IPS DF 6.9 (cell line): ENCODE data around the gene AMDHD1.

Source experiments
- DNase-seq: peaks from one replicate; pipeline ENCODE4 v3.0.0-alpha.2; 2013; ENCODE audit warnings: low read depth, low spot score
- H3K27ac ChIP-seq: one replicate; pipeline ENCODE4 v1.5.1; 2013; ENCODE audit warnings: low read length, control low read depth
- H3K27me3 ChIP-seq: 2 replicates; pipeline ENCODE4 v1.6.1; 2013; ENCODE audit warnings: mild to moderate bottlenecking, low read length; ENCODE audit not compliant: control insufficient read depth, insufficient read depth
- H3K36me3 ChIP-seq: 2 replicates; pipeline ENCODE4 v1.6.1; 2013; ENCODE audit warnings: low read length; ENCODE audit not compliant: control insufficient read depth, insufficient read depth
- H3K4me1 ChIP-seq: 2 replicates; pipeline ENCODE4 v1.6.1; 2013; ENCODE audit warnings: low read length; ENCODE audit not compliant: control insufficient read depth, insufficient read depth
- H3K4me3 ChIP-seq: 2 replicates; pipeline ENCODE4 v1.5.1; 2013; ENCODE audit warnings: mild to moderate bottlenecking, low read length
- H3K9me3 ChIP-seq: 2 replicates; pipeline ENCODE4 v1.6.1; 2013; ENCODE audit warnings: low read length, inconsistent platforms; ENCODE audit not compliant: control insufficient read depth, insufficient read depth
- whole genome bisulfite sequencing: extraction: QIAGEN DNeasy Blood & Tissue Kit; methylation state at CpG from one replicate; pipeline ENCODE4 v1.1.7; 2013; ENCODE audit warnings: mixed read lengths, missing lambda C conversion rate; ENCODE audit not compliant: insufficient read length, insufficient coverage; 5-methylcytosine and 5-hydroxymethylcytosine counted together

The AMDHD1 gene

GRCh38 chr12:95994476-95994875, 51.3 kb downstream of the AMDHD1 start:
- H3K27ac ChIP-seq: no peak overlapping the region
- H3K27me3 ChIP-seq: no peaks in the 10 kb centered on the region
- DNase-seq: no peak
- no CpG with 5 or more reads among the region's 5 CpGs for WGBS
- no peaks in the 10 kb centered on the region for H3K36me3 ChIP-seq
- peaks cover 2% of the 10 kb centered on the region for H3K4me1 ChIP-seq
- no peak overlapping the region for H3K4me3 ChIP-seq
- no peaks in the 10 kb centered on the region for H3K9me3 ChIP-seq

GRCh38 chr12:95995238-95996031, 52.3 kb downstream of the AMDHD1 start:
- no CpG with 5 or more reads among the region's 29 CpGs for WGBS
- H3K4me1 ChIP-seq: no peaks in the 10 kb centered on the region; the same call in 1 of the 2 replicates

GRCh38 chr12:95996034-95996658, 53.0 kb downstream of the AMDHD1 start, which contains the start of gene HAL:
Gene HAL (minus strand): TSS chr12:95996344. CDS start chr12:95995910, 434 bp downstream.
- no peaks in the 10 kb centered on the region for H3K36me3 ChIP-seq
- no peak within 1 kb of the TSS for H3K27ac ChIP-seq
- H3K4me1 ChIP-seq: no peaks in the 10 kb centered on the region; the same call in 1 of the 2 replicates
- no peaks in the 10 kb centered on the region for H3K27me3 ChIP-seq
- no peak for DNase-seq
- no peak within 1 kb of the TSS for H3K4me3 ChIP-seq
- H3K9me3 ChIP-seq: no peaks in the 10 kb centered on the region
- WGBS: no CpG with 5 or more reads among the region's 7 CpGs

More at GRCh38 chr12:95995238-95996031, 52.3 kb downstream of the AMDHD1 start:
- no peaks in the 10 kb centered on the region for H3K27me3 ChIP-seq
- H3K27ac ChIP-seq: no peak overlapping the region
- no peaks in the 10 kb centered on the region for H3K9me3 ChIP-seq
- DNase-seq: no peak
- no peak overlapping the region for H3K4me3 ChIP-seq
- no peaks in the 10 kb centered on the region for H3K36me3 ChIP-seq

- WGBS: no CpG with 5 or more reads among the region's 3 CpGs
- Histone ChIP-seq H3K4me1 (no peaks in the 10 kb centered on the region; the same call in 1 of the 2 replicates), H3K36me3 (no peaks in the 10 kb centered on the region), H3K9me3 (no peaks in the 10 kb centered on the region), H3K27ac (no peak overlapping the region), H3K4me3 (no peak overlapping the region), H3K27me3 (no peaks in the 10 kb centered on the region)
- DNase-seq: no peak
These were observed 54.1 kb downstream of the AMDHD1 start for GRCh38 chr12:95997276-95997675.

GRCh38 chr12:95997911-95998510, 54.9 kb downstream of the AMDHD1 start:
- no peak overlapping the region for H3K27ac ChIP-seq
- H3K9me3 ChIP-seq: no peaks in the 10 kb centered on the region
- no peaks in the 10 kb centered on the region for H3K36me3 ChIP-seq
- DNase-seq: no peak
- WGBS: no CpG with 5 or more reads among the region's 5 CpGs
- no peak overlapping the region for H3K4me3 ChIP-seq
- H3K27me3 ChIP-seq: no peaks in the 10 kb centered on the region
- H3K4me1 ChIP-seq: no peaks in the 10 kb centered on the region; the same call in 1 of the 2 replicates

- no CpG with 5 or more reads among the region's 7 CpGs for WGBS
These were observed 55.6 kb downstream of the AMDHD1 start for GRCh38 chr12:95998611-95999286.

GRCh38 chr12:95999484-95999883, 56.4 kb downstream of the AMDHD1 start:
- H3K27ac ChIP-seq: no peak overlapping the region
- DNase-seq: no peak
- no peaks in the 10 kb centered on the region; the same call in 1 of the 2 replicates for H3K4me1 ChIP-seq
- no peaks in the 10 kb centered on the region for H3K9me3 ChIP-seq
- H3K4me3 ChIP-seq: no peak overlapping the region
- WGBS: no CpG with 5 or more reads among the region's 5 CpGs
- no peaks in the 10 kb centered on the region for H3K27me3 ChIP-seq
- 0 out of 2 replicates have a peak, but pooled peaks cover 1% of the 10 kb centered on the region for H3K36me3 ChIP-seq

More at GRCh38 chr12:95998611-95999286, 55.6 kb downstream of the AMDHD1 start:
- H3K27me3 ChIP-seq: no peaks in the 10 kb centered on the region
- H3K27ac ChIP-seq: no peak overlapping the region
- H3K36me3 ChIP-seq: no peaks in the 10 kb centered on the region
- no peaks in the 10 kb centered on the region; the same call in 1 of the 2 replicates for H3K4me1 ChIP-seq
- peak; percentile 45 for DNase-seq
- H3K4me3 ChIP-seq: no peak overlapping the region
- no peaks in the 10 kb centered on the region for H3K9me3 ChIP-seq

GRCh38 chr12:96000858-96001257, 57.7 kb downstream of the AMDHD1 start:
- no peak overlapping the region for H3K27ac ChIP-seq
- no peaks in the 10 kb centered on the region for H3K27me3 ChIP-seq
- 0 out of 2 replicates have a peak, but pooled peaks cover 2% of the 10 kb centered on the region for H3K36me3 ChIP-seq
- H3K4me3 ChIP-seq: no peak overlapping the region
- WGBS: no CpG with 5 or more reads among the region's 5 CpGs
- no peaks in the 10 kb centered on the region for H3K9me3 ChIP-seq
- no peaks in the 10 kb centered on the region for H3K4me1 ChIP-seq
- DNase-seq: no peak

- DNase-seq: no peak
- Histone ChIP-seq H3K36me3 (peaks cover 5% of the 10 kb centered on the region; the same call in 1 of the 2 replicates), H3K4me3 (no peak overlapping the region), H3K4me1 (no peaks in the 10 kb centered on the region), H3K27ac (no peak overlapping the region), H3K27me3 (no peaks in the 10 kb centered on the region), H3K9me3 (no peaks in the 10 kb centered on the region)
- no CpG with 5 or more reads among the region's 1 CpG for WGBS
These were observed 63.6 kb downstream of the AMDHD1 start for GRCh38 chr12:96006727-96007126.

GRCh38 chr12:96007729-96008128, 64.6 kb downstream of the AMDHD1 start:
- no peaks in the 10 kb centered on the region for H3K9me3 ChIP-seq
- H3K4me1 ChIP-seq: no peaks in the 10 kb centered on the region
- WGBS: no CpG with 5 or more reads among the region's 1 CpG
- H3K27ac ChIP-seq: no peak overlapping the region
- no peaks in the 10 kb centered on the region for H3K27me3 ChIP-seq
- peaks cover 12% of the 10 kb centered on the region; the same call in 1 of the 2 replicates for H3K36me3 ChIP-seq
- H3K4me3 ChIP-seq: no peak overlapping the region
- no peak for DNase-seq
